ENCODE results near the gene SGMS1.

DNA sequence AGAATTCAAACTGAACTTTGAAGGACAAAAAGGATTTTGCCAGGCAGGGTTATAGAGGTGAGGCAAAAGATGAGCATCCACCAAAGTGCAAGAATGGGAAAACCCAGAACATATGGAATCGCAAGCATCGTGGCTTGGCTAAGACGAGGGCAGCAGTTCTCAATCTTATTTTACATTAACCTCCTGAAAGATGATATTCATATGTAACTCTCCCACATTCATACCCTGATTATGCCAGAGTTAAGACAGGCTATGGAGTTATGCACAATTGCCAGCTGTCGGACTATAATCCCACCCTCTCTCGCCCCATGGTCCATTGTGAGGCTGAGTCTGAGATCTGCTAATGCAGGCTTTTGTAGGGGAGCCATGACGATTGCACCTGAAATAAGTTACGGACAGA lies 351.2 kb downstream of the SGMS1 start:
- TF ChIP-seq SIN3A (IDR thresholded peaks at IDR 0.05; ENCODE audit: borderline replicate concordance, insufficient read depth, low read length) (no peak), TAF1 (IDR thresholded peaks at IDR 0.05; ENCODE audit: borderline replicate concordance, insufficient read depth, low read length) (no peak), POLR2AphosphoS5 (IDR thresholded peaks at IDR 0.05; ENCODE audit: low read depth, low read length) (no peak)
- TF ChIP-seq, protein P1, sequence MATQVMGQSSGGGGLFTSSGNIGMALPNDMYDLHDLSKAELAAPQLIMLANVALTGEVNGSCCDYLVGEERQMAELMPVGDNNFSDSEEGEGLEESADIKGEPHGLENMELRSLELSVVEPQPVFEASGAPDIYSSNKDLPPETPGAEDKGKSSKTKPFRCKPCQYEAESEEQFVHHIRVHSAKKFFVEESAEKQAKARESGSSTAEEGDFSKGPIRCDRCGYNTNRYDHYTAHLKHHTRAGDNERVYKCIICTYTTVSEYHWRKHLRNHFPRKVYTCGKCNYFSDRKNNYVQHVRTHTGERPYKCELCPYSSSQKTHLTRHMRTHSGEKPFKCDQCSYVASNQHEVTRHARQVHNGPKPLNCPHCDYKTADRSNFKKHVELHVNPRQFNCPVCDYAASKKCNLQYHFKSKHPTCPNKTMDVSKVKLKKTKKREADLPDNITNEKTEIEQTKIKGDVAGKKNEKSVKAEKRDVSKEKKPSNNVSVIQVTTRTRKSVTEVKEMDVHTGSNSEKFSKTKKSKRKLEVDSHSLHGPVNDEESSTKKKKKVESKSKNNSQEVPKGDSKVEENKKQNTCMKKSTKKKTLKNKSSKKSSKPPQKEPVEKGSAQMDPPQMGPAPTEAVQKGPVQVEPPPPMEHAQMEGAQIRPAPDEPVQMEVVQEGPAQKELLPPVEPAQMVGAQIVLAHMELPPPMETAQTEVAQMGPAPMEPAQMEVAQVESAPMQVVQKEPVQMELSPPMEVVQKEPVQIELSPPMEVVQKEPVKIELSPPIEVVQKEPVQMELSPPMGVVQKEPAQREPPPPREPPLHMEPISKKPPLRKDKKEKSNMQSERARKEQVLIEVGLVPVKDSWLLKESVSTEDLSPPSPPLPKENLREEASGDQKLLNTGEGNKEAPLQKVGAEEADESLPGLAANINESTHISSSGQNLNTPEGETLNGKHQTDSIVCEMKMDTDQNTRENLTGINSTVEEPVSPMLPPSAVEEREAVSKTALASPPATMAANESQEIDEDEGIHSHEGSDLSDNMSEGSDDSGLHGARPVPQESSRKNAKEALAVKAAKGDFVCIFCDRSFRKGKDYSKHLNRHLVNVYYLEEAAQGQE (IDR thresholded peaks at IDR 0.05; ENCODE audit: insufficient read depth in 1 of 2, low read depth in 2 of 2, low read length in 2 of 2) = no peak
